Panc1 (cell line): ENCODE measurements around the gene PIEZO1.
"Not testable (repeated sequence)": the region's sequence is repeated elsewhere in the genome, so short reads cannot be mapped to it uniquely, and the experiment has no call there.

Source experiments
- CTCF ChIP-seq: fragments of 450-650 bp; IDR thresholded peaks from 2 replicates; pipeline ENCODE4 v1.5.1; 2017; ENCODE audit warnings: mild to moderate bottlenecking
- POLR2AphosphoS5 ChIP-seq: IDR thresholded peaks from 2 replicates; pipeline ENCODE4 v1.6.1; 2012; ENCODE audit warnings: mild to moderate bottlenecking, low read depth, low read length, moderate library complexity
- REST ChIP-seq, 2 experiments: IDR thresholded peaks; 2 replicates each; pipeline ENCODE4 v1.6.1; 2011 to 2012; ENCODE audit warnings: low read depth in 2 of 2, control low read depth in 1 of 2, low read length in 1 of 2, mild to moderate bottlenecking in 1 of 2, moderate library complexity in 1 of 2; ENCODE audit not compliant: insufficient read depth in 1 of 2
- SIN3A ChIP-seq: IDR thresholded peaks from 2 replicates; pipeline ENCODE4 v1.6.1; 2012; ENCODE audit warnings: low read depth, mild to moderate bottlenecking, low read length, moderate library complexity, borderline replicate concordance; ENCODE audit not compliant: insufficient read depth
- TCF7L2 ChIP-seq: IDR thresholded peaks from 2 replicates; pipeline ENCODE4 v1.6.1; 2011; ENCODE audit warnings: mild to moderate bottlenecking, low read depth, low read length, inconsistent platforms

GRCh38 chr16:88823646-88824045 lies 38.6 kb upstream of the PIEZO1 start:
- TF ChIP-seq CTCF; REST (IDR thresholded peaks at IDR 0.05; ENCODE audit: insufficient read depth in 1 of 2, low read depth in 2 of 2, low read length in 1 of 2); POLR2AphosphoS5; TCF7L2; SIN3A: not testable (repeated sequence)
